GM10248 (cell line): ENCODE measurements around the gene PPP6R3.

Experiments used
- CTCF ChIA-PET: fragments of 300-600 bp; sonication (Branson Sonifier 250); formaldehyde crosslinking; extraction: SDS; loops from one replicate; lab custom pipeline; 2021; ENCODE audit warnings: antibody characterized with exemption; lab: Yijun Ruan, JAX
- POLR2A ChIA-PET: fragments of 350-650 bp; sonication (Branson Sonifier 250); formaldehyde crosslinking; extraction: SDS; loops from one replicate; lab custom pipeline; 2020; ENCODE audit warnings: antibody characterized with exemption; lab: Yijun Ruan, JAX
- DNase-seq: peaks from one replicate; pipeline ENCODE4 v3.0.0; 2012; ENCODE audit errors: extremely low spot score
- TF ChIP-seq, protein P1 (sequence below): IDR thresholded peaks from 2 replicates; pipeline ENCODE4 v1.5.1; 2012; ENCODE audit warnings: mild to moderate bottlenecking, low read depth; ENCODE audit errors: extremely low read depth, missing control alignments, control extremely low read depth

PPP6R3 gene

DNA sequence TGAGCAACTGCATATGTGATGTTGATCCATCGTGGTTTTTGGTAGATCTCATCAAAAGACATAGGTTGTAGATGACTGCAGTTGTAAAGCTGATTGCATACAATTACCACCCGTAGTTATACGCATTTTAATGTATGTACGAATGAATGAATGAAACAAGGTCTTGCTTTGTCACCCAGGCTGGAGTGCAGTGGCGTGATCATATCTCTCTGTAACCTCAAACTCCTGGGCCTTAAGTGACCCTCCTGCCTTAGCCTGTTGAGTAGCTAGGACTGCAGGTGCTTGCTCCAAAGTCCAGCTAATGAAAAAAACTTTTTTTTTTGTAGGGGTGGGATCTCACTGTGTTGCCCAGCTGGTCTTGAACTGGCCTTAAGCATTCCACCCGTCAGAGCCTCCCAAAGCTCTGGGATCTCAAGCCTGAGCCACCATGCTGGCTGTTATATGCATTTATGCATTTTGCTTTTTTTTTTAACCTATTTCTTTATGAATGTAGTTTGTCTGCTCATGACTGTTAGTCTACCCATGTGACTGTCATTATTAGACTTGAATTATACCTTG, 53.5 kb downstream of the PPP6R3 start:
- TF ChIP-seq, protein P1, sequence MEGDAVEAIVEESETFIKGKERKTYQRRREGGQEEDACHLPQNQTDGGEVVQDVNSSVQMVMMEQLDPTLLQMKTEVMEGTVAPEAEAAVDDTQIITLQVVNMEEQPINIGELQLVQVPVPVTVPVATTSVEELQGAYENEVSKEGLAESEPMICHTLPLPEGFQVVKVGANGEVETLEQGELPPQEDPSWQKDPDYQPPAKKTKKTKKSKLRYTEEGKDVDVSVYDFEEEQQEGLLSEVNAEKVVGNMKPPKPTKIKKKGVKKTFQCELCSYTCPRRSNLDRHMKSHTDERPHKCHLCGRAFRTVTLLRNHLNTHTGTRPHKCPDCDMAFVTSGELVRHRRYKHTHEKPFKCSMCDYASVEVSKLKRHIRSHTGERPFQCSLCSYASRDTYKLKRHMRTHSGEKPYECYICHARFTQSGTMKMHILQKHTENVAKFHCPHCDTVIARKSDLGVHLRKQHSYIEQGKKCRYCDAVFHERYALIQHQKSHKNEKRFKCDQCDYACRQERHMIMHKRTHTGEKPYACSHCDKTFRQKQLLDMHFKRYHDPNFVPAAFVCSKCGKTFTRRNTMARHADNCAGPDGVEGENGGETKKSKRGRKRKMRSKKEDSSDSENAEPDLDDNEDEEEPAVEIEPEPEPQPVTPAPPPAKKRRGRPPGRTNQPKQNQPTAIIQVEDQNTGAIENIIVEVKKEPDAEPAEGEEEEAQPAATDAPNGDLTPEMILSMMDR, result no peak
- POLR2A ChIA-PET, result no interaction called here
- DNase-seq, result no peak
- CTCF ChIA-PET, result interaction anchor here (1.2 to 1.3 kb wide), 2 partner anchors 8 to 22 kb away, joined by 3 read pairs; no protein-coding TSS in a partner anchor

DNA sequence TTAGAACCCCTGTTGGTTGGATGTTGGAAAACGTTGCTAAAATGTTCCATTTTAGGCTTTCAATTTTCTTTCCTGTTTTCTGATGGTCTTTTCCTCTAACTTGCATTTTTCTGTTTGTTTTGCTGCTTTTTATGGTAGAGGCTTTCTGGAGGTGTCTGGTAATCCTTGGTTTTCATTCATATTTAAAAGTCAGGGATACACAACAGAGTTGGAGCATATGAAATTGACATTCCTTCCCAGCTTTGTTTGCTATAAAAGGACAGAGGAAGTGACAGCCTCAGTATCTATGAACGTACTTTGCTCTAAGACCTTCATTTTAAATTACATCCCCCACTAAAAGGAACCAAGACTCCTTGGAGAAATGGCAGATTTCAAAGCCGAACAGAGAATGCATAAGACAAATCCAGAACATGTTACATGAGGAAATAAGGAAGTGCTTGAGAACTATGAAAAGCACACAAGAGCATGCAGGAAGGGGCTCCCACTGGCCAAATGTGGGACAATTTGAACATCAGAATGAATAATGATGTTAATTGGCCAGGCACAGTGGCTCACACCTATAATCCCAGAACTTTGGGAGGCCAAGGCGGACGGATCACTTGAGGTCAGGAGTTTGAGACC, 56.7 kb downstream of the PPP6R3 start:
- TF ChIP-seq, protein P1, result no peak
- ChIA-PET CTCF (no interaction called here), POLR2A (no interaction called here)
- no peak for DNase-seq

DNA sequence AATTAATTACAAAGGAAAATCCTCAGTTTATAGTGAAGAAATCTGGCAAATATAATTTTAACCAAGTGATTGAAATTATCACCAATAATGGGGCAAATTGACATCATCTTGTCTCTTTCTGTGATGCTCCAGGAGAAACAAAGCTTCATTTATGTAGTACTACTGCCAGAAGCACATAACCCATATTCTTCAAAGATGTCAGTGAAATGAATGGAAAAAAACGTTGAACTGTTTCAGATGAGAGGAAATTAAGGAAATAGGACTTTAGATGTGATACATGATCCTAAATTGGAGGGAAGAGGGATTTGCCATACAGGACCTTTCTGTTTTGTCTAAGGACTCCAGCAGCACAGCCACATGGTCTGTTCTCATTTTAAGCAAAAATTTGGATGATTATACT, 57.6 kb downstream of the PPP6R3 start:
- ChIA-PET CTCF (interaction anchor here (0.9 kb wide), 1 partner anchor 10 kb away, joined by 3 read pairs; no protein-coding TSS in a partner anchor), POLR2A (no interaction called here)
- TF ChIP-seq, protein P1, result no peak
- no peak for DNase-seq

DNA sequence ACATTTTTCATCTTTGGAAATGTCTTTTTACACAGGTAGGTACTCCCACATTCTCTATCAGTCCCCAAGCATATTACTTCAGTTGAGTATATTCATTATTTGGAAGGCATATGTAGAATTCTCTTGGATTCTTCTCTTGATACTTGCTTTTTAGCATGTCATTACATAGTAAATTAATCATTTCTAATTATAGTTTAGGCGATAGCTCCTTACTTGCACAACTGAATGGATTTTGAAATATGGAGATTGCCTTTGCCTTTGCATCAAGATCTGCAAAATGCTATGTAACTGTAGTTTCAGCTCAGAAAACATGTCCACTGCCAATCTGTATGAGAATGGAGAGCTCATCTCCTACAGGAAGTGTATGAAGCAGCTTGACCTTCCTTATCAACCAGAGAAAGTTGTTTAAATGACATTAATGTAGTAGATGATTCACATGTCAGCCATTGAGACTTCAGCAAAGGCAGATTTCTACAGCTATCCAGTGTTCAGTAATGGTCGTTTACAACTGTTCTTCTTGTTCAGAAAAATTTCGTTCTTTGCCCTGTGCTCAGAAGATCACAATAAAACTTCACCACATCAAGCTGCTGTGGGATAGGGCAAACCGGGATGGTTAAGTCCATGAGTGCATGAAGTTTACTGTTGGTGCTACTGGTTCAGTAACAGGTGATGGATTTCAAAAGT, 61.6 kb downstream of the PPP6R3 start:
- ChIA-PET CTCF (interaction anchor here (0.9 to 2.4 kb wide), 5 partner anchors 8 to 17 kb away, joined by 3 to 7 read pairs (median 5); no protein-coding TSS in a partner anchor), POLR2A (no interaction called here)
- TF ChIP-seq, protein P1, result no peak
- DNase-seq, result no peak

DNA sequence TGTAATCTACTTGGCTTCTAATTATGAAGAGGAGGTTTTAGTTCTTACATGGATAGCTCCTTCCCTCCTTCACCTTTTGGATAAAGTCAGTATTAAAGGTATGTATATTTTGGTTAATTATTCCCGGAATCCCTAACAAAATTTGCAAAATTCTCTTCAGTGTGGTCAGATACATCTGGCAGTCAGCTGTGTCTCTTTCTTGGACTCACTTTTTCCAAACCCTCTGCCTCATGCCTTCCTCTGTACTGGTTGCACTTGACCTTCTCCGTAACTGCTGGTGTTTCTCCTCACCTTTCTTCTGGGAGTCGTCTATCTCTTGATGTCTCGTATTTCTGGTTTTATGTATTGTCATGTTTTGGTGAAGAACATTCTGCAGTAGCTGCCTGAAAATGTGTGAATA, 62.5 kb downstream of the PPP6R3 start:
- TF ChIP-seq, protein P1, result no peak
- POLR2A ChIA-PET, result no interaction called here
- CTCF ChIA-PET, result interaction anchor here (1.2 to 1.5 kb wide), 2 partner anchors 12 to 13 kb away, joined by 5 to 7 read pairs; no protein-coding TSS in a partner anchor
- no peak for DNase-seq

DNA sequence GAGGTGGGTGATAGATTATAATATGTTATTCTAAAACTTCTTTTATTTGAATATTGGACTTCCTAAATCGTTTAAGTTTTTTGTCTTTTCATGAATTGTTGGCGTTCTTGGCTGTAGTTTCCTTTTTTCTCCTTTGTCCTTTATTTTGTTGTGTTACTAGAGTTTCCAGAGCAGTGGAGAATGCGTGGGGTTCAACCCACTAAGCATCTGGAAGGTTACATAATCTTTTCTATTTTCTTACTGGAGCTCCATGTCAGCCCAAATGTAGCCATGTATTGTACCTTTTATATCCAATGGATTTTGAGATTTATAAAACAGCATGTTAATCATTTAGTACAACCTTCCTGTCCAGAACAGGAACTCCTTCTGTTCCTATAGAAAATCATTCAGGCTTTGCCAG, 63.2 kb downstream of the PPP6R3 start:
- DNase-seq, result no peak
- ChIA-PET POLR2A (no interaction called here), CTCF (no interaction called here)
- TF ChIP-seq, protein P1, result no peak
